GM19328 (cell line): ENCODE data around the gene WIPI1.
"Not testable (repeated sequence)": the region's sequence is repeated elsewhere in the genome, so short reads cannot be mapped to it uniquely, and the experiment has no call there.

Experiments used
- ATAC-seq: cut with Tn5 transposase; IDR thresholded peaks from one replicate; pipeline ENCODE4 v1.9.1; 2021; ENCODE audit warnings: mild to moderate bottlenecking, moderate library complexity; ENCODE audit not compliant: unreplicated experiment

Gene WIPI1

DNA sequence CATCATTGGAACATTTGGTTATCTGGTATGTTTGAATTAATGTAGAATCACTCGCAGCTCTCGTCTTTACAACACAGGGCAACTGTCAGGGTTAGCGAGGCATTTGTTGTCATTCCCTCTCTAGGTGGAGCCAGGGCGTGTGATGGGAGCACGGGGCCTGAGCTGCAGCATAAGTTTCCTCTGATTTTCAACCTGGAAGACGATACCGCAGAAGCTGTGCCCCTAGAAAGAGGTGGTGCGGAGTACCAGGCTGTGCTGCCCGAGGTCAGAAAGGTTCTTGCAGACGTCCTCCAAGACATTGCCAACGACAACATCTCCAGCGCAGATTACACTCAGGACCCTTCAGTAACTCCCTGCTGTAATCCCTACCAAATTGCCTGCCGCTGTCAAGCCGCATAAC, 37.2 kb downstream of the WIPI1 start:
- no peak for ATAC-seq

DNA sequence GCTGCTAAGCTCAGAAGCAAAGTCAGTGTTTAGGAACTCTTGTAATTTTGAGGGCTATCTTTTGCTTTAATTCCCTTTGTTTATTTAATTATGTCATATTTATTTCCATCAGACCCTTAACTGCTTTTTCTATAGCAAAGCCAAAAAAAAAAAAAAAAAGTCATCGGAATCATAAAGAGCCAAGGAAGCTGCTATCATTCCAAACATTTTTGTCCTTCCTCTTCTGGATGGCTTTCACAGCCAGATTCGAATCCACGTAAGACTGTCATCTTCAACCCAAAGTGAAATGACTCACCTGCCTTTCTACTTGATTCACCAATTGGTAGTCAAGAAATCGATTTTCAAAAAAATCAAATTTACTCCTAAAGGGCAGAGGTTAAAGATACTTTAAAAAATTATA, 38.4 kb downstream of the WIPI1 start:
- ATAC-seq, result no peak

- no peak for ATAC-seq
These were observed 40.0 kb downstream of the WIPI1 start for GRCh38 chr17:68417317-68417716.

DNA sequence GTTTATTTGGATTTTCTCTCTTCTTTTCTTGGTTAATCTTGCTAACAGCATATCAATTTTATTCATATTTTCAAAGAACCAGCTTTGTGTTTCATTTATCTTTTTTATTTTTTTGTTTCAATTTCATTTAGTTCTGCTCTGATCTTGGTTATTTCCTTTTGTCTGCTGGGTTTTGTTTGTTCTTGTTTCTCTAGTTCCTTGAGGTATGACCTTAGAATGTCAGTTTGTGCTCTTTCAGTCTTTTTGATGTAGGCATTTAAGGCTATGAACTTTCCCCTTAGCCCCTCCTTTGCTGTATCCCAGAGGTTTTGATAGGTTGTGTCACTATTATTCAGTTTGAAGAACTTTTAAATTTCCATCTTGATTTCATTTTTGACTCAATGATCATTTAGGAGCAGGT, 42.4 kb downstream of the WIPI1 start:
- not testable (repeated sequence) for ATAC-seq

- ATAC-seq, result not testable (repeated sequence)
These were observed 43.4 kb downstream of the WIPI1 start for GRCh38 chr17:68413597-68414560.

DNA sequence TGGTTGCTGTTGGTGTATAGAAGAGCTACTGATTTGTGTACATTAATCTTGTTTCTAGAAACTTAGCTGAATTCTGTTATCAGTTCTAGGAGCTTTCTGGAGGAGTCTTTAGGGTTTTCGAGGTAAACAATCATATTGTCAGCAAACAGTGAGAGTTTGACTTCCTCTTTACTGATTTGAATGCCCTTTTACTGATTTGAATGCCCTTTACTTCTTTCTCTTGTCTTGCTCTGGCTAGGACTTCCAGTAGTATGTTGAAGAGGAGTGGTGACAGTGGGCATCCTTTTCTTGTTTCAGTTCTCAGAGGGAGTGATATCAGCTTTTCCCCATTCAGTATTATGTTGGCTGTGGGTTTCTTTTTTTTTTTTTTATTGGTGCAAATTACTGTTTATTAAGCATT, 49.6 kb downstream of the WIPI1 start:
- not testable (repeated sequence) for ATAC-seq

DNA sequence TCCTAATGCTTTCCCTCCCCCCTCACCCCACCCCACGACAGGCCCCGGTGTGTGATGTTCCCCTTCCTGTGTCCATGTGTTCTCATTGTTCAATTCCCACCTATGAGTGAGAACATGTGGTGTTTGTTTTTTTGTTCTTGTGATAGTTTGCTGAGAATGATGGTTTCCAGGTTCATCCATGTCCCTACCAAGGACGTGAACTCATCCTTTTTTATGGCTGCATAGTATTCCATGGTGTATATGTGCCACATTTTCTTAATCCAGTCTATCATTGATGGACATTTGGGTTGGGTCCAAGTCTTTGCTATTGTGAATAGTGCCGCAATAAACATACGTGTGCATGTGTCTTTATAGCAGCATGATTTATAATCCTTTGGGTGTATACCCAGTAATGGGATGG, 53.5 kb downstream of the WIPI1 start:
- not testable (repeated sequence) for ATAC-seq

DNA sequence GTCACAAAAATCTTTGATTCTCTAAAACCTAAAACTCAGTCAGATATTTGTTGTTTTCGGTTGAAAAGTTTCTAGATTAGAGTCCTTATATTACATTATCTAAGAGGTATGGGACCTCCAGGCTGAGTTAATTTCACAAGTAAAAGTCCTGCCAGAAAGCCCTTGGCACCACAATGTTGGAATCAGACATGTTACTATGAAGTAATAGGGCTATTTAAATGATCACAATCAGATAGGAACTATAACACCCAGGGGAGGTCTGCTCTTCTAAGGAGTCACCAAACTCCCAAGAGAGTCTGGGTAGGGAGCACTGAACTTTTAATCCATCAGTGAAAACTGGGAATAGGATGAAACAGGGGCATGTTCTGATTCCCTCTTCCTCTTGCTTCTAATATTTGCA, 54.2 kb downstream of the WIPI1 start:
- no peak for ATAC-seq

GRCh38 chr17:68401288-68401687, 56.0 kb downstream of the WIPI1 start:
- ATAC-seq, result no peak

GRCh38 chr17:68400404-68400735, 56.9 kb downstream of the WIPI1 start:
- no peak for ATAC-seq

DNA sequence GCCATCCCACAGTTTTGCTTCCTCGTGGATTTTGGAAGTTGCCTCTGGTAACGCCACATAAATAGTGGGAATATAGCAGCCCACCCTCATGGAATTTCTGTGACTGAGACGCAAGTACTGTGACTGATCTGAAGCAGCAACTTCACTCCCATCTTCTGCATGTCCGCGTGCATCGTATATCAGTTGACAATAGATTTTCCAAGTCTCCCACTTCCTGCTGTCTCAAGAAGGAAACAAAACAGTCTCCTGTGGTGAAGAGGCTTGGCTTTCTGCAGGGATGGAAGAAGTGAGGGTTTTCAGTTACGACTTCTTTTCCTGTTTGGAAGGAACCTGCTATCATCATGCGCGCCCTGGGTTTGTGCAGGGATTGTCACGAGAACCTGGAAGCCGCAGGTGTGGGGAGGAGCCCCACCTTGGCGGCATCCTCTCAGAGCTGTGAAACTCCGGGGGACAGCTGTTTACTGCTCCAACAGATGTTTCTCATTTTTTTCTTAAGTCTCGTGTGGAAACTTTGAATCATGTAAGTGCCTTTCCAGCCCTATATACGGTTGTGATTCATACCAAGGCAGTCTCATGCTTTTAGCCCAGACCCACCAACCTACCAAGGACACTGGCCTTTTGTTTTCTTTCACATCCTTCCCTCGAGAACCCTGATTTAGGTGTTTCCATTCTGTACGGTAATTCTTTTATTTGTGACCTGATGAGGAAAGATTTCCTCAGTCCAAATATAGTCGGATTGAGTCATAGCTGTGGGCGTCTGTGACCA, 57.5 kb downstream of the WIPI1 start:
- no peak for ATAC-seq

- no peak for ATAC-seq
These were observed 58.3 kb downstream of the WIPI1 start for GRCh38 chr17:68398691-68399637.

DNA sequence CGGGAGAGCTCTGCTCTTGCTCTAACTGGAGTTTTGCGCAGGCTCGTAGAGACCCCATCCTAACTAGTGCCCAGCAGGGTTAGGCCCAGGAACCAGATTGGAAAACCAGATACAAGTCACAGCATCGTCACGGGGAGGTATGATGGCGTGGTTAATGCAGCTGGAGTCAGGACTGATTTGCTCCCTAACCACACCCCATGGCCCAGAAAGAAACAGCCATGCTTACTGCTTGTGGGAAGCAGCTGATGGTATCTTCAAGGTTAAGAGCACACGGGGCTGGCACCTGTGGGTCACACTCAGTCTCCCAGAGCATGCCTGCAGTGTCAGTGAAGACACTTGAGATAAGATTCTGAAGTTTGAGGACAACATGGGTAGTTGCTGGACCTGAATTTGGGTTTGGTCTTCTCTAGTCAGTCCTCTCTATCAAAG, 60.2 kb downstream of the WIPI1 start:
- no peak for ATAC-seq

GRCh38 chr17:68396226-68397107, 60.8 kb downstream of the WIPI1 start:
- no peak for ATAC-seq

DNA sequence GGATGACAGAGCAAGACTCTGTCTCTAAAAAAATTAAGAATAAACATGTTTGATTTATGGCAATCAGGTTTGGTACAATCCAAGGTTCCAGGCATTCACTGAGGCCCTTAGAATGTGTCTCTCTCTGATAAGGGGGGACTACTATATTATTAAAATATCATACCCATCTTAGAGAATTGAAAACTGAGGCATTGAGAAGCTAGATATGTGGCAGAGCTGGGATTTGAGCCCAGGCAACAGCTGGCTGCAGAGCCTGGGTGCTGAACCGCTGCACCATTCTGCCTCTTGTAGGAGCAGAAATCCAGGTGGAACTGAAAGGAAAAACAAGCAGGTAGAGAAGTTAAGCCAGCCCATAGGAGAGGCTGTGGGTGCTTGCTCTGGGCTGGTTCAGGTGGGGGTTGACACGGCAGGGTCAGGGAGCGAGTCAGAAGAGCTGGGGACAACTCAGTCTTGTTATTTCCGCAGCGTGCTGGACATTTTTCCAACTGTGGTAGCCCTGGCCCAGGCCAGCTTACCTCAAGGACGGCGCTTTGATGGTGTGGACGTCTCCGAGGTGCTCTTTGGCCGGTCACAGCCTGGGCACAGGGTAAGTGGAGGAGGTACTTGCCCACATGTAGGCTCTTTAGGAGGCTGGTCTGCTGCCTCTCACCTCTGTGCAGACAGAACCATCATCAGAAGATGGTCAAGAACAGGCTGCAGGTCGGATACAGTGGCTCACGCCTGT, 62.5 kb downstream of the WIPI1 start:
- no peak for ATAC-seq

DNA sequence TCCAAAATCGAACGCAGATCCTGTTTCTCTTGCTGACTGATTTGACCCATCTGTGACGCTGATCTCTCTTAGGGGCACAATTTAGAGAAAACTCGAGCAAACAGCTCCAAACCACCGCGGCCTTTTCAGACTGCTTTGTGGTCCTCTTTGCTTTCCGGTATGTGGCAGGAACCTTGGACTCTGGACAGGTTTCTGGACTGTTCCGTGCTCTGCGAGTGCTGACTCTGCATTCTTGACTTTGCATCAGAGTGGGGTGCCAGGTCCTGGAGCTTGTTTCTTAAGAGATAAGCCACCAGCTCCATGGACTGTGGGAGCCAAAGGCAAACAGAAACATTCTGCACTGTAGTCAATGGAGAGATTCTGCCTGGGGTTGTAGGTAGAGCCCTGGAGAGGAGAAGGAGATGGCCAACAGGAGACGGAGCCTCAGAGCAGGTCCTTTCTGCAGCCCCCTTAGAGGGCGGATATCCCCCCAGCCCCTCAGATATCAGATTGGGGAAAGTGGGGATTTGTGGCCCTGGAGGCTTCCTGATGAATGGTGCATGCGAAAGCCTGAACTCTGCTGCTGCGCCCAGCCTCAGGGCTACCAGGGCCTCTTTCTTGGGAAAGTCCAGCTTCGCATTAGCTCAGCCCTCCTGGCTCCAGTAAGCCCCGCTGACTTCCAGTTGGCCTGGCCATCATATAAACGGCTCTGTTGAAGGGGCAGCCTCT, 65.6 kb downstream of the WIPI1 start:
- ATAC-seq, result no peak

DNA sequence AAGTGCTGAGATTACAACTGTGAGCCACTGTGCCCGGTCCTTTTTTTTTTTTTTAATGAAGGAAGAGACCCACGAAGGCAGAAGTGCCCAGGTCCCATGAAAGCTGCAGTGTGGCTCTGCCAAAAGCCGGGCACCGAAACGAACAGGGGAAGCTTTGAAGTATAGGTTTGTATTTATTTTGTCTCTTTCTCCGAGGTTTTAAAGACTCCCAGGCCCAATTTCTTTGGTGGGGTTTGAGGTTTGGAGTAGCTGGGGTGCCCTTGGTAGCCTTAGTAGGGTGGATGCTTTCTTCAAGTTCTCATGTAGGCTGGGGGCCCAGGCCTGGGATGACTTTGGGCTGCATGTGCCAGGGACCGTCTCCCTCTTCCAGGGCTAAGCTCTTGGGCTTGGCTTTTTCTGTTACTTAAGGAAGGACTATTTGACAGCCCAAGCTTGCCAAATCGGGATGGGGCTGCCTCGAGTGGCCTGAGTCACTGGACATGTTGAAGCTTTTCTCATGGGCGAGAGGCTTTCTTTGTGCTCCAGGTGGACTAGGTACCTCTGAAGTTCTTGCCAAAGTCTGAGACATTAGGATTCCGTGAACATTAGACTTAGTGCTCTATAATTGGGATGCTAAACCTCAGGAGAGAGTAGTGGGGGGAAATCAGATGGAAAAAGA, 66.3 kb downstream of the WIPI1 start:
- ATAC-seq, result no peak

GRCh38 chr17:68389041-68389440, 68.3 kb downstream of the WIPI1 start:
- ATAC-seq, result no peak
